PC-3 (cell line): ENCODE data around the gene APMAP. TPM values are rescaled to one million over a fixed set of nuclear protein-coding genes. Genes with fewer than 3 reads are reported as not detected.
"Not testable (repeated sequence)": the region's sequence is repeated elsewhere in the genome, so short reads cannot be mapped to it uniquely, and the experiment has no call there.

Experiments used
- ATAC-seq: fragments of 200-7000 bp; cut with Tn5 transposase; 2 replicates; pipeline ENCODE4 v1.9.1; 2020; ENCODE audit warnings: mild to moderate bottlenecking, moderate library complexity
- BruUV-seq: library from RNA; stranded (reverse); fragments of 400-500 nt; replicated peaks from 2 replicates; lab custom pipeline; 2021; lab: Mats Ljungman, UMichigan
- CTCF ChIA-PET: fragments of 300-600 bp; sonication (Branson Sonifier 250); formaldehyde crosslinking; loops from one replicate; lab custom pipeline; 2022; ENCODE audit warnings: antibody characterized with exemption; lab: Charles Lee
- POLR2A ChIA-PET: fragments of 300-600 bp; sonication (Branson Sonifier 250); formaldehyde crosslinking; loops from one replicate; lab custom pipeline; 2022; ENCODE audit warnings: antibody characterized with exemption; ENCODE audit not compliant: unreplicated experiment; lab: Charles Lee
- DNase-seq: peaks from one replicate; pipeline ENCODE4 v3.0.0-alpha.2; 2015
- H2AFZ ChIP-seq: fragments of 300-600 bp; sonication (generic); 2 replicates; pipeline ENCODE4 v1.6.0; 2016; ENCODE audit warnings: antibody characterized with exemption, low read length
- H3F3A ChIP-seq: fragments of 300-600 bp; sonication (generic); one replicate; pipeline ENCODE4 v1.6.0; 2017; ENCODE audit warnings: antibody characterized with exemption, low read length, control low read depth, mild to moderate bottlenecking; ENCODE audit not compliant: unreplicated experiment
- H3K27ac ChIP-seq: fragments of 300-600 bp; sonication (generic); 2 replicates; pipeline ENCODE4 v1.5.1; 2016; ENCODE audit warnings: mild to moderate bottlenecking, low read length
- H3K27me3 ChIP-seq: fragments of 300-600 bp; sonication (generic); 2 replicates; pipeline ENCODE4 v1.6.1; 2016; ENCODE audit warnings: low read length, mixed read lengths
- H3K36me3 ChIP-seq: fragments of 300-600 bp; sonication (generic); 2 replicates; pipeline ENCODE4 v1.6.1; 2016; ENCODE audit warnings: low read depth, mixed run types, low read length, mixed read lengths
- H3K4me1 ChIP-seq: fragments of 300-600 bp; sonication (generic); 2 replicates; pipeline ENCODE4 v1.5.1; 2016; ENCODE audit warnings: low read length; ENCODE audit not compliant: insufficient read depth
- H3K4me2 ChIP-seq: fragments of 300-600 bp; sonication (generic); 2 replicates; pipeline ENCODE4 v1.6.0; 2016; ENCODE audit warnings: low read length
- H3K4me3 ChIP-seq: fragments of 300-600 bp; sonication (generic); 2 replicates; pipeline ENCODE4 v1.5.1; 2016; ENCODE audit warnings: mild to moderate bottlenecking, low read length, mixed read lengths
- H3K79me2 ChIP-seq: fragments of 300-600 bp; sonication (generic); 2 replicates; pipeline ENCODE4 v1.6.1; 2017; ENCODE audit warnings: low read length, mixed read lengths
- H3K9ac ChIP-seq: fragments of 300-600 bp; sonication (generic); 2 replicates; pipeline ENCODE4 v1.6.0; 2016; ENCODE audit warnings: mild to moderate bottlenecking, low read length
- H3K9me2 ChIP-seq: fragments of 300-600 bp; sonication (generic); replicated peaks from 2 replicates; pipeline ENCODE4 v1.6.1; 2016; ENCODE audit warnings: mixed run types, low read length, mixed read lengths
- H3K9me3 ChIP-seq: fragments of 300-600 bp; sonication (generic); 2 replicates; pipeline ENCODE4 v1.6.1; 2016; ENCODE audit warnings: low read length, mixed read lengths
- H4K20me1 ChIP-seq: fragments of 300-600 bp; sonication (generic); 2 replicates; pipeline ENCODE4 v1.6.1; 2016; ENCODE audit warnings: low read length, mixed read lengths
- CTCF ChIP-seq: fragments of 300-600 bp; sonication (generic); conservative IDR thresholded peaks from 2 replicates; pipeline ENCODE4 v1.5.1; 2017; ENCODE audit warnings: antibody characterized with exemption, low read depth, mild to moderate bottlenecking, low read length
- EZH2 ChIP-seq: fragments of 300-600 bp; sonication (generic); IDR thresholded peaks from one replicate; pipeline ENCODE4 v1.6.1; 2017; ENCODE audit warnings: antibody characterized with exemption, mild to moderate bottlenecking, low read length; ENCODE audit not compliant: unreplicated experiment
- EZH2phosphoT487 ChIP-seq: fragments of 300-600 bp; sonication (generic); IDR thresholded peaks from 2 replicates; pipeline ENCODE4 v1.6.1; 2018; ENCODE audit warnings: mild to moderate bottlenecking, antibody characterized with exemption, low read length, borderline replicate concordance
- intact Hi-C: fragments of 100-400 bp; cut with micrococcal nuclease; formaldehyde crosslinking; loops from 2 replicates; pipeline ENCODE4 v1.9.0; 2023
- total RNA-seq: library from RNA; depleted of rRNA; stranded (reverse); fragments of >200 nt; gene quantifications from 2 replicates; pipeline ENCODE4 v1.2.3, GENCODE V29; 2014

APMAP gene
- total RNA-seq, 1 experiment from 2014 or later = 134 TPM

GRCh38 chr20:24933266-24933908 lies 59.2 kb downstream of the APMAP start:
- DNase-seq = no peak

GRCh38 chr20:24931893-24932292 lies 60.7 kb downstream of the APMAP start:
- CTCF ChIA-PET, H3K79me2 ChIP-seq, H3F3A ChIP-seq, H3K9me3 ChIP-seq, ATAC-seq, BruUV-seq, H3K36me3 ChIP-seq, H4K20me1 ChIP-seq, H3K27me3 ChIP-seq, H3K9me2 ChIP-seq, POLR2A ChIA-PET: not testable (repeated sequence)
- Histone ChIP-seq H3K4me2 (peak overlapping the region; percentile 85), H3K9ac (peak overlapping the region; percentile 12), H2AFZ (peak overlapping the region; percentile 60), H3K4me3 (peak overlapping the region; percentile 66), H3K4me1 (peaks cover 40% of the 10 kb centered on the region), H3K27ac (peak overlapping the region; percentile 83)
- peak; percentile 32 for DNase-seq
- intact Hi-C loops = loop anchor here (5.0 kb wide), 2 partner anchors 60 to 135 kb away; partner anchors contain the start of gene APMAP

More at GRCh38 chr20:24933266-24933908, 59.2 kb downstream of the APMAP start:
- no peak overlapping the region for H3K4me2 ChIP-seq
- H3K9ac ChIP-seq = no peak overlapping the region
- H3K27me3 ChIP-seq = no peaks in the 10 kb centered on the region
- TF ChIP-seq EZH2phosphoT487 = no peak
- no peak for TF ChIP-seq CTCF
- TF ChIP-seq EZH2 = no peak
- no peak for ATAC-seq
- H3K9me3 ChIP-seq = no peaks in the 10 kb centered on the region
- no TSS peak for BruUV-seq
- no peak overlapping the region for H2AFZ ChIP-seq
- ChIA-PET CTCF (no interaction called here), POLR2A (no interaction called here)
- H3F3A ChIP-seq = no peaks in the 10 kb centered on the region
- H3K79me2 ChIP-seq = no peaks in the 10 kb centered on the region
- peaks cover 40% of the 10 kb centered on the region for H3K4me1 ChIP-seq
- H3K9me2 ChIP-seq = no peaks in the 10 kb centered on the region
- intact Hi-C loops = loop anchor here (5.0 kb wide), 2 partner anchors 59 to 134 kb away; partner anchors contain the start of gene APMAP
- no peaks in the 10 kb centered on the region for H3K36me3 ChIP-seq
- H3K4me3 ChIP-seq = no peak overlapping the region
- no peak overlapping the region for H3K27ac ChIP-seq
- H4K20me1 ChIP-seq = no peaks in the 10 kb centered on the region

- not testable (repeated sequence) for H3K79me2 ChIP-seq, H3F3A ChIP-seq, H4K20me1 ChIP-seq, H3K9me3 ChIP-seq, H3K27me3 ChIP-seq, H3K36me3 ChIP-seq, H3K9me2 ChIP-seq
- intact Hi-C loops = loop anchor here (5.0 kb wide), 2 partner anchors 61 to 136 kb away; partner anchors contain the start of gene APMAP
- Histone ChIP-seq H3K4me3 (peak overlapping the region; percentile 66), H2AFZ (peak overlapping the region; percentile 68), H3K27ac (peak overlapping the region; percentile 83), H3K9ac (peak overlapping the region; percentile 57), H3K4me1 (peaks cover 40% of the 10 kb centered on the region), H3K4me2 (peak overlapping the region; percentile 85)
- ChIA-PET CTCF (interaction anchor here (0.7 to 1.2 kb wide), 3 partner anchors 43 to 63 kb away, joined by 3 to 4 read pairs (median 3); no protein-coding TSS in a partner anchor), POLR2A (interaction anchor here (0.5 kb wide), 1 partner anchor 1510 kb away, joined by 3 read pairs; the partner anchor contains the start of gene NAPB)
- peak; percentile 37 for DNase-seq
- TSS peak; percentile 85 for BruUV-seq
- peak; percentile 68 for TF ChIP-seq CTCF
- ATAC-seq = peak; percentile 42
Measured at GRCh38 chr20:24930724-24931688, 61.5 kb downstream of the APMAP start.
